ENCODE data around the gene TSHZ2.
"Not testable (repeated sequence)": the region's sequence is repeated elsewhere in the genome, so short reads cannot be mapped to it uniquely, and the experiment has no call there.

The TSHZ2 gene

DNA sequence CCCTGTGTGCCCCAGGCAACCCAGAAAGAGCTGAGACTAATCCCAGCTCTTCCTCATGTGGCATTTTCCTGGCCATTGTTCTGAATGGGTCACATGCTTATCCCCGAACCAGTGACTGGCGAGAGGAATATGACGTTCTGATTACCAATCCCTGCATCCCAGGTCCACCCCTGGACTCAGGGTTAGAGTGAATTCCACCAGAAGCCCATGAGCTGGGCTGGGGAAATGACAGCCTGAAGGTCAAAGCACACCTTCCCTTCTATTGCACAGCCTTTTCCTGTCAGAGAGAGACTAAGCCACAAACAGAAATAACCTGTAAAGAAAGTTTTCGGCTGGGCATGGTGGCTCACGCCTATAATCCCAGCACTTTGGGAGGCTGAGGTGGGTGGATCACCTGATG lies 550.5 kb downstream of the TSHZ2 start:
- 92% methylated on average over 5 of the region's 5 CpGs for WGBS
- no peaks in the 10 kb centered on the region for H3K4me1 ChIP-seq (ENCODE audit: insufficient read depth, low read length)
- no peaks in the 10 kb centered on the region for H3K27me3 ChIP-seq (ENCODE audit: insufficient read depth, low read length)
- no peak overlapping the region for H3K9ac ChIP-seq (ENCODE audit: low read depth, low read length)
- H3K4me3 ChIP-seq (ENCODE audit: low read length): no peak overlapping the region
- no peaks in the 10 kb centered on the region for H3K36me3 ChIP-seq (ENCODE audit: insufficient read depth, low read length)
- no peak overlapping the region for H3K27ac ChIP-seq (ENCODE audit: low read depth, low read length)
- no peaks in the 10 kb centered on the region for H3K9me3 ChIP-seq (ENCODE audit: insufficient read depth, low read depth, low read length)

DNA sequence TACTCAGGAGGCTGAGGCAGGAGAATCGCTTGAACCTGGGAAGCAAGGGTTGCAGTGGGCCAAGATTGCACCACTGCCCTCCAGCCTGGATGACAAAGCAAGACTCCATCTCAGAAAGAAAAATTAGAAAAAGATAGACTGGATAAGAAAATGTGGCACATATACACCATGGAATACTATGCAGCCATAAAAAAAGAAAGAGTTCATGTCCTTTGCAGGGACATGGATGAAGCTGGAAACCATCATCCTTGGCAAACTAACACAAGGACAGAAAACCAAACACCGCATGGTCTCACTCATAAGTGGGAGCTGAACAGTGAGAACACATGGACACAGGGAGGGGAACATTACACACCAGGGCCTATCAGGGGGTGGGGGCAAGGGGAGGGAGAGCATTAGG lies 551.5 kb downstream of the TSHZ2 start:
- not testable (repeated sequence) for H3K4me3 ChIP-seq (ENCODE audit: low read length); H3K9ac ChIP-seq (ENCODE audit: low read depth, low read length); H3K4me1 ChIP-seq (ENCODE audit: insufficient read depth, low read length); H3K27me3 ChIP-seq (ENCODE audit: insufficient read depth, low read length); H3K9me3 ChIP-seq (ENCODE audit: insufficient read depth, low read depth, low read length); H3K36me3 ChIP-seq (ENCODE audit: insufficient read depth, low read length); H3K27ac ChIP-seq (ENCODE audit: low read depth, low read length)
- WGBS: 95% methylated on average over 2 of the region's 2 CpGs

DNA sequence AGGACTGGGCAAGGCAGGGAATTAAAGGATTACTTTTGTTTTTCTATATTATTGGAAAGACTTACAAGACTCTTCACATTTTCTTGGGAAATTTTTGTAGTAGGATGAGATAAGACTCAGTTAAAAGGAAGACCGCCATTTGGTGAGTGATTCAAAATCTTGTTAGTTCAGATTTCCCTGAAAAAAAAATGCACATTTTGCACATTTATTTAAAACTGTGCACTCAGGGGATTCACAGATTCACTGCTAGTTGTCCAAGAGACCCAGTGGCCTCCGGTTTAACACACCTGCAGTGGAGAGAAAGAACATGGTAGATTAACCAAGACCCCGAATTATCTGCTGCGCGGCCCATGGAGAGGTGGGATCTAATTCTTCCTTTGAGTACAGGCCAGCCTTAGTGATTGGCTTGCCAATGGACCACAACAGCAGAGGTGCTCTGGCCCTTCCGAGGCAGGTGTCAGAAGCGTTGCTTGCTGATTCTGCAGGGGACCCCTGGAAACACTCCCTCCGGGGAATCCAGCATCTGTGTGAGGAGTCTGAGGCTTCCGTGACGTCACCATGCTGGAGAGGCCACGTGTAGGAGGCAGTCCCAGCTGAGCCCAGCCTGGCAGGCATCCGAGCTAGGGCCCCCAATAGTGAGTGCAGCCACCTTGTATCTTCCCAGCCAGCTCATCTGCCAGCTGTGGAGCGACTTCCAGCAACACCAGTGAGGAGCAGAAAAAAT lies 552.6 kb downstream of the TSHZ2 start:
- no peaks in the 10 kb centered on the region for H3K36me3 ChIP-seq (ENCODE audit: insufficient read depth, low read length)
- H3K9ac ChIP-seq (ENCODE audit: low read depth, low read length): no peak overlapping the region
- no peaks in the 10 kb centered on the region for H3K4me1 ChIP-seq (ENCODE audit: insufficient read depth, low read length)
- no peaks in the 10 kb centered on the region for H3K9me3 ChIP-seq (ENCODE audit: insufficient read depth, low read depth, low read length)
- WGBS: 87% methylated on average over 13 of the region's 13 CpGs
- no peaks in the 10 kb centered on the region for H3K27me3 ChIP-seq (ENCODE audit: insufficient read depth, low read length)
- no peak overlapping the region for H3K27ac ChIP-seq (ENCODE audit: low read depth, low read length)
- H3K4me3 ChIP-seq (ENCODE audit: low read length): no peak overlapping the region

DNA sequence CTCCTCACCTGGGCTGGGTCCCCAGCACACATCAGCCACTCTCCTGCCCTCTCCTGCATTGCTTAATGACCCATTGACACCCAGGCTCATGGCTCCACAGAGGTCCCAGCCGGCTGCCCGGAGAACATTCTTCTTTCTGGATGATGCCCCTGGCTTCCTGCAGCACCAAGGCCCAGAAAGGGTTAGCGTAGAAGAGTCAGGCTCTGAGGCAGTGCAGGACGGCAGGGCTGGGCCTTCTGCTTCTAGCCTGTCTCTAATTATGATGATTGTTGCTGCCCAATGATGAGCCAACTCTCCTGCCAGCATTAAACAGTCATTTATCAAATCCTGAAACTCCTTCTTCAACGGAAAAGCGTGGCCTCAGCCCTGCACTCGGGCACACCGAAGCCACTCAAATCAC lies 555.0 kb downstream of the TSHZ2 start:
- Histone ChIP-seq H3K4me1 (ENCODE audit: insufficient read depth, low read length) (no peaks in the 10 kb centered on the region), H3K9me3 (ENCODE audit: insufficient read depth, low read depth, low read length) (no peaks in the 10 kb centered on the region), H3K36me3 (ENCODE audit: insufficient read depth, low read length) (no peaks in the 10 kb centered on the region), H3K9ac (ENCODE audit: low read depth, low read length) (no peak overlapping the region), H3K27me3 (ENCODE audit: insufficient read depth, low read length) (no peaks in the 10 kb centered on the region), H3K4me3 (ENCODE audit: low read length) (no peak overlapping the region), H3K27ac (ENCODE audit: low read depth, low read length) (no peak overlapping the region)
- 93% methylated on average over 8 of the region's 8 CpGs for WGBS

DNA sequence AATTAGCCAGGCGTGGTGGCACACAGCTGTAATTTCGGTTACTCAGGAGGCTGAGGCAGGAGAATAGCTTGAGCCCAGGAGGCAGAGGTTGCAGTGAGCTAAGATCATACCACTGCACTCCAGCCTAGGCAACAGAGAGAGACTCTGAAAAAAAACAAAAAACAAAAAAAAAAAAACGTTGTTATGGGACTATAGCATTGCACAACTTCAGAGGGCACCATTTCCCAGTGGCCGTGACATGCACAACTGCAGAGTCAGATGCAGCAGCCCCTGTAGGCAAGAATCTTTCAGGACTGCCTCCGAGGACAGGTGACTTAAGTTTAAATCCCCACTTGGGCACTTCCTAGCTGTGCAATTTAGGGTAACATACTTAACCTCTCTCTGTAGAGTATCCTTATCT lies 557.5 kb downstream of the TSHZ2 start:
- H3K27me3 ChIP-seq (ENCODE audit: insufficient read depth, low read length): no peaks in the 10 kb centered on the region
- WGBS: 86% methylated on average over 5 of the region's 5 CpGs
- H3K4me1 ChIP-seq (ENCODE audit: insufficient read depth, low read length): no peaks in the 10 kb centered on the region
- no peak overlapping the region for H3K4me3 ChIP-seq (ENCODE audit: low read length)
- no peak overlapping the region for H3K9ac ChIP-seq (ENCODE audit: low read depth, low read length)
- H3K36me3 ChIP-seq (ENCODE audit: insufficient read depth, low read length): no peaks in the 10 kb centered on the region
- no peaks in the 10 kb centered on the region for H3K9me3 ChIP-seq (ENCODE audit: insufficient read depth, low read depth, low read length)
- H3K27ac ChIP-seq (ENCODE audit: low read depth, low read length): no peak overlapping the region

DNA sequence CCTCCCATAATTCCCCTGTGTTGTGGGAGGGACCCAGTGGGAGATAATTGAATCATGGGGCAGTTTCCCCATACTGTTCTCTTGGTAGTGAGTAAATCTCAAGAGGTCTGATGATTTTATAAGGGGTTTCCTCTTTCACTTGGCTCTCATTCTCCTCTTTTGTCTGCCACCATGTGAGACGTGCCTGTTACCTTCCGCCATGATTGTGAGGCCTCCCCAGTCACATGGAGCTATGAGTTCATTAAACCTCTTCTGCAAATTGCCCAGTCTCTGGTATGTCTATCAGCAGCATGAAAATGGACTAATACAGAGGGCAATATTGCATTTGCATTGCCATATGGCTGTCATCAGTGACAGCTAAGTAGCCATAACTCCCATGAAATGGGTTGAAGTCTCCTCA lies 558.3 kb downstream of the TSHZ2 start:
- Histone ChIP-seq H3K9ac (ENCODE audit: low read depth, low read length) (no peak overlapping the region), H3K27me3 (ENCODE audit: insufficient read depth, low read length) (no peaks in the 10 kb centered on the region), H3K4me3 (ENCODE audit: low read length) (no peak overlapping the region), H3K27ac (ENCODE audit: low read depth, low read length) (no peak overlapping the region), H3K36me3 (ENCODE audit: insufficient read depth, low read length) (no peaks in the 10 kb centered on the region), H3K9me3 (ENCODE audit: insufficient read depth, low read depth, low read length) (no peaks in the 10 kb centered on the region), H3K4me1 (ENCODE audit: insufficient read depth, low read length) (no peaks in the 10 kb centered on the region)
- WGBS: 93% methylated on average over 2 of the region's 2 CpGs

DNA sequence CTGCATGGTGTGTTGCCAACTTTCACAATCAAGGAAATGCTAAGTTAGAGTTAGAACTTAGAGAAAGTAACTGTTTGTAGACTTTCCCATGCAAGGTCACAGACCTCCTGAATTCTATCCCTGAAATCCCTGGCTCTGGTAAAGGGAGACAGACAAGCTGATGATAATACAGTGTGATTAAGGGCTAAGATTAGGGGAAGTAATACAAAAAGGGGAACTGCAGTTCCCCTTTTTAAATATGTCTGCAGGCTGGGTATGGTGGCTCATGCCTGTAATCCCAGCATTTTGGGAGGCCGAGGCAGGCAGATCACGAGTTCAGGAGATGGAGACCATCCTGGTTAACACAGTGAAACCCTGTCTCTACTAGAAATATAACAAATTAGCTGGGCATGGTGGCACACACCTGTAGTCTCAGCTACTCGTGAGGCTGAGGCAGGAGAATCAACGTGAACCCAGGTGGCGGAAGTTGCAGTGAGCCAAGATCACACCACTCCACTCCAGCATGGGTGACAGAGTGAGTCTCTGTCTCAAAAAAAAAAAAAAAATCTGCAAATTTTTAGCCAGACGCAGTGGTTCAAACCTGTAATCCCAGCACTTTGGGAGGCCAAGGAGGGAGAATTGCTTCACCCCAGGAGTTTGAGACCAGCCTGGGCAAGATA lies 560.6 kb downstream of the TSHZ2 start:
- not testable (repeated sequence) for H3K27ac ChIP-seq (ENCODE audit: low read depth, low read length); H3K36me3 ChIP-seq (ENCODE audit: insufficient read depth, low read length); H3K9me3 ChIP-seq (ENCODE audit: insufficient read depth, low read depth, low read length); H3K9ac ChIP-seq (ENCODE audit: low read depth, low read length); H3K27me3 ChIP-seq (ENCODE audit: insufficient read depth, low read length); H3K4me1 ChIP-seq (ENCODE audit: insufficient read depth, low read length); H3K4me3 ChIP-seq (ENCODE audit: low read length)
- 93% methylated on average over 6 of the region's 6 CpGs for WGBS

DNA sequence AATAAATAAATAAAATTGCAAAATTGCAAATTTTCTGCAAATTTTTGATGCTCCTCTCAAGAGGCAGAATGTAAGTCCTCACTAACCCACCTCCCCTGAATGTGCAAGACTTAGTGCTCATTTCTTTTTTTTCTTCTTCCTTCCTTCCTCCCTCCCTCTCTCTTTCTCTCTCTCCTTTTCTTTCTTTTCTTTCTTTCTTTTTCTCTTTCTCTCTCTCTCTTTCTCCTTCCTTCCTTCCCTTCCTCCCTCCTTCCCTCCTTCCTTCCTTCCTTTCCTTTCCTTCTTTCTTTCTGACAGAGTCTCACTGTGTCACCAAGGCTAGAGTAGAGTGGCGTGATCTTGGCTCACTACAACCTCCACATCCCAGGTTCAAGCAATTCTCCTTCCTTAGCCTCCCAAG lies 561.3 kb downstream of the TSHZ2 start:
- Histone ChIP-seq H3K4me3 (ENCODE audit: low read length) (no peak overlapping the region), H3K27ac (ENCODE audit: low read depth, low read length) (no peak overlapping the region), H3K4me1 (ENCODE audit: insufficient read depth, low read length) (no peaks in the 10 kb centered on the region), H3K27me3 (ENCODE audit: insufficient read depth, low read length) (no peaks in the 10 kb centered on the region), H3K9ac (ENCODE audit: low read depth, low read length) (no peak overlapping the region), H3K9me3 (ENCODE audit: insufficient read depth, low read depth, low read length) (no peaks in the 10 kb centered on the region), H3K36me3 (ENCODE audit: insufficient read depth, low read length) (no peaks in the 10 kb centered on the region)
- 100% methylated on average over 1 of the region's 1 CpG for WGBS

DNA sequence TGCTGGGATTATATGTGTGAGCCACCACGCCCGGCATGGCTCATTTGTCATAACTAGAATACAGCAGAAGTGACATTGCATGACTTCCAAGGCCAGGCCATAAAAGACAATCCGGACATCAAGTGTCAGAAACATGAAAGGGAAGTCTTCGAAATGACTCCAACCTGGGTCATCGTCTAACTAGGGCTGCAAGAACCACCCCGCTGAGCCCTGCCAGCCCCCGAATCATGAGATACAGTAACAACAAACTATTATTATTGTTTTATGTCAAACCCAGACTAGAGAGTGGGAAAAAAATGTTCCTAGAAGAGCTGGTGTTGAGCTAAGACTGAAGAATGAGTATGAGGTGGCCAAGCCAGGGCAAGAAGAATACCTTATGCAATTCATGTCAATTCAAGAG lies 561.9 kb downstream of the TSHZ2 start:
- Histone ChIP-seq H3K27me3 (ENCODE audit: insufficient read depth, low read length) (no peaks in the 10 kb centered on the region), H3K36me3 (ENCODE audit: insufficient read depth, low read length) (no peaks in the 10 kb centered on the region), H3K9me3 (ENCODE audit: insufficient read depth, low read depth, low read length) (no peaks in the 10 kb centered on the region), H3K4me1 (ENCODE audit: insufficient read depth, low read length) (no peaks in the 10 kb centered on the region), H3K27ac (ENCODE audit: low read depth, low read length) (no peak overlapping the region), H3K4me3 (ENCODE audit: low read length) (no peak overlapping the region), H3K9ac (ENCODE audit: low read depth, low read length) (no peak overlapping the region)
- 96% methylated on average over 6 of the region's 7 CpGs for WGBS

DNA sequence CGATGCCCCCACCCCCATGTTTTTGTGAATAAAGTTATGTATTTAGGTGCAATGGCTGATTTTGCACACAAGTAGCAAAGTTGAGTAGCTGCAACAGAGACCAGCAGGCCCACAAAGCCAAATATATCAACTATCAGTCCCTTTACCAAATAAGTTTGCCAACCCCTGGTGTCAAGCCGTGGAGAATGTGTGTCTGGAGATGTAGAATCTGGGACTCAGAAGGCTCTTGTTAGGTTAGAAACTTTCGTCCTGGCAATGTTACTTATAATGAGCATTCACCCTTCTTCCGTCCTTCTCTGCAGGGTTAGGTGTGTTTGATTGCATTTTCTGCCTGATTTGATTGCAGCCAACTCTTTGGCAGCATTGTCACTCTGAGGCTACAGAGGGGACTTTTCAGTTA lies 563.7 kb downstream of the TSHZ2 start:
- Histone ChIP-seq H3K9ac (ENCODE audit: low read depth, low read length) (no peak overlapping the region), H3K4me3 (ENCODE audit: low read length) (no peak overlapping the region), H3K9me3 (ENCODE audit: insufficient read depth, low read depth, low read length) (no peaks in the 10 kb centered on the region), H3K4me1 (ENCODE audit: insufficient read depth, low read length) (no peaks in the 10 kb centered on the region), H3K27ac (ENCODE audit: low read depth, low read length) (no peak overlapping the region), H3K27me3 (ENCODE audit: insufficient read depth, low read length) (no peaks in the 10 kb centered on the region), H3K36me3 (ENCODE audit: insufficient read depth, low read length) (no peaks in the 10 kb centered on the region)
- 90% methylated on average over 4 of the region's 4 CpGs for WGBS

DNA sequence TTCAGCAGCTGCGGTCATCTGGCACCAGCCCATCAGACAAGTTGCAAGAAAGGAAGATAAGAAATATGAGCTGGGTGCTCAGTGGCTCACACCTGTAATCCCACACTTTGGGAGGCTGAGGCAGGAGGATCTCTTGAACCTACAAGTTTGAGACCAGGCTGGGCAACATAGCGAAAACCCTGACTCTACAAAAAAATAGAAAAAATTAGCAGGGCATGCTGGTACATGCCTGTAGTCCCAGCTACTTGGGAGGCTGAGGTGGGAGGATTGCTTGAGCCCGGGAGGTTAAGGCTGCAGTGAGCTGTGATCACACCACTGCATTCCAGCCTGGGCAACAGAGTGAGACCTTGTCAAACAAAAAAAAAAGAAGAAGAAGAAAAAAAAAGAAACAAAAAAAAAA lies 564.2 kb downstream of the TSHZ2 start:
- not testable (repeated sequence) for H3K27ac ChIP-seq (ENCODE audit: low read depth, low read length); H3K4me1 ChIP-seq (ENCODE audit: insufficient read depth, low read length); H3K9me3 ChIP-seq (ENCODE audit: insufficient read depth, low read depth, low read length); H3K4me3 ChIP-seq (ENCODE audit: low read length); H3K9ac ChIP-seq (ENCODE audit: low read depth, low read length); H3K27me3 ChIP-seq (ENCODE audit: insufficient read depth, low read length); H3K36me3 ChIP-seq (ENCODE audit: insufficient read depth, low read length)
- WGBS: 93% methylated on average over 3 of the region's 3 CpGs

DNA sequence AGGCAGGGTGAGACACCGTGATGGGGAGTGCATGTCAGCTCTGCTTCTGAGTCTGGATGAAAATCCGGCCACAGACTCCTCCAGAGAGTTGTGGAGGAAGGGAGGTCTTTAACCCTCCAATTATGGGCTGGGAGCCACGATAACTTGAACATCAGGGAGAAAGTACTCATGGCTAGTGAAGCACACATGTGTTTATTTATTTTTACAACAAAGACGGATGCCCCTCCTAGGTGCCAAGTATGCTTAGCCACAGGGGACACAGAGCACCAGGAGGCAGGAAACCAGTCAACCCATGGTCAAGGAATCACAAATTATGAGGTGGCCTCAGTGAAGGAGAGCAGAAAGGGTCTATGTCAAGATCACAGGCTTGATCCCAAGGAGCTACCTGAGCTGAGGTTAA lies 567.4 kb downstream of the TSHZ2 start:
- H3K4me1 ChIP-seq (ENCODE audit: insufficient read depth, low read length): no peaks in the 10 kb centered on the region
- H3K4me3 ChIP-seq (ENCODE audit: low read length): no peak overlapping the region
- 89% methylated on average over 4 of the region's 4 CpGs for WGBS
- H3K27me3 ChIP-seq (ENCODE audit: insufficient read depth, low read length): no peaks in the 10 kb centered on the region
- H3K9ac ChIP-seq (ENCODE audit: low read depth, low read length): no peak overlapping the region
- H3K36me3 ChIP-seq (ENCODE audit: insufficient read depth, low read length): no peaks in the 10 kb centered on the region
- H3K27ac ChIP-seq (ENCODE audit: low read depth, low read length): no peak overlapping the region
- no peaks in the 10 kb centered on the region for H3K9me3 ChIP-seq (ENCODE audit: insufficient read depth, low read depth, low read length)
